Testis (tissue), 3 donors: ENCODE results near the gene POLK. TPM values are rescaled to one million over a fixed set of nuclear protein-coding genes. Genes with fewer than 3 reads are reported as not detected.
"Not testable (repeated sequence)": the region's sequence is repeated elsewhere in the genome, so short reads cannot be mapped to it uniquely, and the experiment has no call there.

Experiments
- DNase-seq: peaks from one replicate; pipeline ENCODE4 v3.0.0-alpha.2; 2019
- H3K27ac ChIP-seq, 2 donors: fragments of 200-600 bp; sonication (generic); one replicate each; pipeline ENCODE4 v1.5.1; 2019
- H3K27me3 ChIP-seq: fragments of 200-600 bp; sonication (generic); one replicate; pipeline ENCODE4 v1.5.1; 2019
- H3K36me3 ChIP-seq: fragments of 200-600 bp; sonication (generic); one replicate; pipeline ENCODE4 v1.5.1; 2017; ENCODE audit warnings: low read depth; ENCODE audit errors: missing control alignments
- H3K4me1 ChIP-seq: fragments of 200-600 bp; sonication (generic); one replicate; pipeline ENCODE4 v1.5.1; 2019
- H3K4me3 ChIP-seq, 2 donors: fragments of 200-600 bp; sonication (generic); one replicate each; pipeline ENCODE4 v1.5.1; 2017 to 2019
- H3K9me3 ChIP-seq: fragments of 200-600 bp; sonication (generic); one replicate; pipeline ENCODE4 v1.5.1; 2017
- POLR2A ChIP-seq: fragments of 450-650 bp; IDR thresholded peaks from one replicate; pipeline ENCODE4 v1.6.1; 2017; ENCODE audit warnings: antibody characterized with exemption, mild to moderate bottlenecking, moderate library complexity
- WGBS, 2 donors: methylation state at CpG; one replicate each; pipeline ENCODE4 v1.1.5; 2018; 5-methylcytosine and 5-hydroxymethylcytosine counted together
- intact Hi-C: fragments of 100-400 bp; cut with DNase I; formaldehyde crosslinking; loops from one replicate; pipeline ENCODE4 v1.15.1; 2023; ENCODE audit warnings: low total_unique reads
- polyA plus RNA-seq: library from polyadenylated mRNA; stranded (reverse); fragments of 350-450 nt; fragmentation: Illumina TruSeq; extraction: RNeasy Lipid Tissue Mini Kit (QIAGEN cat#74804); gene quantifications from one replicate; pipeline ENCODE4 v1.2.3, GENCODE V29; 2014; ENCODE audit warnings: low read depth, low replicate concordance; ENCODE audit not compliant: insufficient read depth
- total RNA-seq, 2 donors: library from RNA; depleted of rRNA; stranded (reverse); fragments of >200 nt; gene quantifications; one replicate each; pipeline ENCODE4 v1.2.3, GENCODE V29; 2016
- TF ChIP-seq, protein P1 (sequence below), 3 experiments: fragments of 450-650 bp in 2 of 3; fragments of 200-600 bp in 1 of 3; sonication (generic) in 1 of 3; IDR thresholded peaks; one replicate each; pipeline ENCODE4 v1.5.1; 2016 to 2019; ENCODE audit warnings: antibody characterized with exemption in 3 of 3, mild to moderate bottlenecking in 2 of 3, moderate library complexity in 1 of 3

The POLK gene
- total and polyA plus RNA-seq, 3 donors from 2014 or later = 23.3 to 56.7 (median 41.0) TPM

DNA sequence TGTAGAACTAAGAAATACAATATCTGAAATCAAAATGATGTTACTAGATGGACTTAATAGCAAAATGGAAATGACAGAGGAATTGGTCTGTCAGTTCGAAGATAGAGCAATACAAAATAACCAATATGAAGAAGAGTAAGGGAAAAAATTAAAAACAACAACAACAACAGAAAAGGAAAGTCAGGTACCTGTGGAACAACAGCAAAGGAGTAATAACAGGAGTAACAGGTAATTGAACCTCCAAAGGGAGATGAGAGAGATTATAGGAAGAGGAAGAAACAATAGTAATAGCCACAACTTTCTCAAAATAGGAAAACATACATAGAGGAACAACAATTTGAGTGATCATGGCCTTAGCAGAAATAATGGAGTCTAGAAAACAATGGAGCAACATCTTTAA, 13.7 kb downstream of the POLK start:
- Histone ChIP-seq H3K27me3 (no peaks in the 10 kb centered on the region), H3K4me1 (no peaks in the 10 kb centered on the region), H3K36me3 (no peaks in the 10 kb centered on the region), H3K4me3 (no peak overlapping the region), H3K9me3 (no peaks in the 10 kb centered on the region), H3K27ac (no peak overlapping the region)
- 89 to 95% methylated on average over 1 of the region's 1 CpG for WGBS, 2 donors
- intact Hi-C loops = no loop called here
- TF ChIP-seq POLR2A = no peak
- TF ChIP-seq, protein P1, sequence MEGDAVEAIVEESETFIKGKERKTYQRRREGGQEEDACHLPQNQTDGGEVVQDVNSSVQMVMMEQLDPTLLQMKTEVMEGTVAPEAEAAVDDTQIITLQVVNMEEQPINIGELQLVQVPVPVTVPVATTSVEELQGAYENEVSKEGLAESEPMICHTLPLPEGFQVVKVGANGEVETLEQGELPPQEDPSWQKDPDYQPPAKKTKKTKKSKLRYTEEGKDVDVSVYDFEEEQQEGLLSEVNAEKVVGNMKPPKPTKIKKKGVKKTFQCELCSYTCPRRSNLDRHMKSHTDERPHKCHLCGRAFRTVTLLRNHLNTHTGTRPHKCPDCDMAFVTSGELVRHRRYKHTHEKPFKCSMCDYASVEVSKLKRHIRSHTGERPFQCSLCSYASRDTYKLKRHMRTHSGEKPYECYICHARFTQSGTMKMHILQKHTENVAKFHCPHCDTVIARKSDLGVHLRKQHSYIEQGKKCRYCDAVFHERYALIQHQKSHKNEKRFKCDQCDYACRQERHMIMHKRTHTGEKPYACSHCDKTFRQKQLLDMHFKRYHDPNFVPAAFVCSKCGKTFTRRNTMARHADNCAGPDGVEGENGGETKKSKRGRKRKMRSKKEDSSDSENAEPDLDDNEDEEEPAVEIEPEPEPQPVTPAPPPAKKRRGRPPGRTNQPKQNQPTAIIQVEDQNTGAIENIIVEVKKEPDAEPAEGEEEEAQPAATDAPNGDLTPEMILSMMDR (IDR thresholded peaks at IDR 0.05) = no peak
- DNase-seq = no peak

DNA sequence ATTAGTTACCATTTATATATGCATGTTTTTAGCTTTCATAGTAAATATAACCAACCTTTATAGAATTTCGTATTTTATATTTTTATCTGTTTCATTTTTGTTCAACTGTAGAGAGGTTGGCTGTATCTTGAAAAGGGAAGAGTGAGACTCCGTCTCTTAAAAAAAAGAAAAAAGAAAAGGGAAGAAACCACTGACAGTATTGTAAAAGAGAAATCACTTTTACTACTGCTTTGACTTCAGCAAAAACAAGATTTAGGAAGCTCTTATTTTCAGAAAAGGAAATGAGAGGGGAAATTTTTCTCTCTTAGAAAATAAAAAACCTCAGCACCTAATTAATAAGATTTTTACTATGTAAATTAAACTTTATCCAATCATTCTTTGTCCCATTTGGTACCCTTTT, 14.4 kb downstream of the POLK start:
- 73 to 84% methylated on average over 2 of the region's 2 CpGs for WGBS, 2 donors
- H3K9me3 ChIP-seq = no peaks in the 10 kb centered on the region
- TF ChIP-seq POLR2A = no peak
- TF ChIP-seq, protein P1 (IDR thresholded peaks at IDR 0.05) = no peak
- no peak overlapping the region for H3K27ac ChIP-seq
- H3K36me3 ChIP-seq = no peaks in the 10 kb centered on the region
- H3K27me3 ChIP-seq = no peaks in the 10 kb centered on the region
- no peaks in the 10 kb centered on the region for H3K4me1 ChIP-seq
- intact Hi-C loops = no loop called here
- DNase-seq = no peak
- H3K4me3 ChIP-seq = no peak overlapping the region

DNA sequence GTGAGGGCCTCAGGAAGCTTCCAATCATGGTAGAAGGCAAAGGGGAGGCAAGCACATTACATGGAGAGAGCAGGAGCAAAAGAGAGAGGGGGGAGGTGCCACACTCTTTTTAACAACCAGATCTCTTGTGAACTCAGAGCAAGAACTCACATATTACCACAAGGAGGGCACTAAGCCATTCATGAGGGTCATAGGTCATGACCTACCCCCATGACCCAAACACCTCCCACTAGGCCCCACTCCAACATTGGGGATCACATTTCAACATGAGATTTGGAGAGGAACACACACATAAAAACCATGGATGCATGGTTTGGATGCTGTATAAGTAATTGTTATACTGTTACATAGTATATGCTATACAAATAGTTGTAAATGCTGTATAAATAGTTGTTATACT, 17.5 kb downstream of the POLK start:
- no peak for TF ChIP-seq POLR2A
- TF ChIP-seq, protein P1 (IDR thresholded peaks at IDR 0.05) = no peak
- H3K27ac ChIP-seq = no peak overlapping the region
- DNase-seq = no peak
- H3K4me3 ChIP-seq = no peak overlapping the region
- intact Hi-C loops = no loop called here
- H3K36me3 ChIP-seq = no peaks in the 10 kb centered on the region
- H3K4me1 ChIP-seq = no peaks in the 10 kb centered on the region
- no peaks in the 10 kb centered on the region for H3K9me3 ChIP-seq
- H3K27me3 ChIP-seq = no peaks in the 10 kb centered on the region

DNA sequence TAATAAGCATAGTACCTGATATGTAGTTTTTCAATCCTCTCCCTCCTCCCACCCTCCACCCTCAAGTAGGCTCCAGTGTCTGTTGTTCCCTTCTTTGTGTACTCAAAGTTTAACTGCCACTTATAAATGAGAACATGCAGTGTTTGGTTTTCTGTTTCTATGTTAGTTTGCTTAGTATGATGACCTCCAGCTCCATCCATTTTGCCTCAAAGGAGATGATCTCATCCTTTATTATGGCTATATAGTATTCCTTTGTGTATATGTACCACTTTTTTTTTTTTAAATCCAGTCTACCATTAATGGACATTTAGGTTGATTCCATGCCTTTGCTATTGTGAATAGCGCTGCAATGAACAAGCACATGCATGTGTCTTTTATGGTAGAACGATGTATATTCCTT, 20.5 kb downstream of the POLK start:
- no peak for TF ChIP-seq POLR2A
- TF ChIP-seq, protein P1 (IDR thresholded peaks at IDR 0.05) = no peak
- no peak for DNase-seq
- Histone ChIP-seq H3K4me3 (no peak overlapping the region), H3K27ac (no peak overlapping the region), H3K27me3 (no peaks in the 10 kb centered on the region), H3K4me1 (no peaks in the 10 kb centered on the region), H3K9me3 (no peaks in the 10 kb centered on the region), H3K36me3 (no peaks in the 10 kb centered on the region)
- WGBS, 2 donors = 95 to 99% methylated on average over 2 of the region's 2 CpGs
- intact Hi-C loops = no loop called here

DNA sequence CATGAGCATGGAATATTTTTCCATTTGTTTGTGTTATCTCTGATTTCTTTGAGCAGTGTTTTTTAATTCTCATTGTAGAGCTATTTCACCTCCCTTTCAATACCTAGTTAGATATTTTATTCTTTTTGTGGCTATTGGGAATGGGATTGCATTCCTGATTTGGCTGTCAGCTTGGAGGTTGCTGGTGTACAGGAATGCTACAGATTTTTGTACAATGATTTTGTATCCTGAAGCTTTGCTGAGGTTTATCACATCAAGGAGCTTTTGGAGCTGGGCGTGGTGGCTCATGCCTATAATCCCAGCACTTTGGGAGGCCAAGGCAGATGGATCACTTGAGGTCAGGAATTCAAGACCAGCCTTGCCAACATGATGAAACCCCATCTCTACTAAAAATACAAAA, 22.0 kb downstream of the POLK start:
- H3K27ac ChIP-seq, H3K27me3 ChIP-seq, H3K9me3 ChIP-seq, H3K4me3 ChIP-seq, DNase-seq, H3K36me3 ChIP-seq, H3K4me1 ChIP-seq, intact Hi-C loops: not testable (repeated sequence)
- 100% methylated on average over 1 of the region's 1 CpG for WGBS, 2 donors
